ENCODE data around the gene C20orf96.

Gene C20orf96

DNA sequence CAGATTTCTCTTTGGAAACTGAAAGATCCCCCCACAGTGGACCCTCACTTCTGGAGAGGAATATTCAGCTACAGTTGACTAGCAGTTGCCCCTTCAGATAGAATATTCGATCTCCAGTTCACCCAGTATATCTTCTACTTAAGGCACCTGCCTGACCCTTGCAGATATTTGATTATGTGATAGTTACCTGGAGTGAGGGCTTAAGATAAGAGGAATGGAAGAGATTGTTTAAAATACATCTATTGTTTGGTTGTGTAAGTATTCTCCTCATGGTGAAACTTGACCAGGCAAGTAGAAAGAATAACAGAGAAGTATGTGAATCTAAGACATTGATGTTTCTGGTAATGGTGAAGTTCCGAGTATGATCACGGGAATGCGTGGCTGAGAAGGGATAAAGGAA, 5.3 kb upstream of the C20orf96 start:
- H3K9me3 ChIP-seq (ENCODE audit: control extremely low read depth in 1 of 5, control insufficient read depth in 4 of 5, insufficient read depth in 2 of 5, low read depth in 1 of 5, low read length in 4 of 5), result no peaks in the 10 kb centered on the region
- H3K27ac ChIP-seq (ENCODE audit: insufficient read depth in 1 of 2, low read depth in 1 of 2, low read length in 2 of 2, poor library complexity in 1 of 2, severe bottlenecking in 2 of 2), result no peak overlapping the region
- H3K27me3 ChIP-seq (replicated peaks in 2 of 5; ENCODE audit: control insufficient read depth in 4 of 5, insufficient read depth in 5 of 5, low read length in 4 of 5), result no peaks in the 10 kb centered on the region
- POLR2A ChIA-PET, result no interaction called here
- peaks cover 31 to 53% (median 40%) of the 10 kb centered on the region in 4 experiments for H3K4me1 ChIP-seq (ENCODE audit: control extremely low read depth in 1 of 4, control insufficient read depth in 4 of 4, insufficient read depth in 4 of 4, low read length in 3 of 4)
- H3K4me3 ChIP-seq (ENCODE audit: control insufficient read depth in 1 of 7, extremely low read depth in 1 of 7, insufficient read depth in 4 of 7, low read depth in 2 of 7, low read length in 6 of 7), result no peak overlapping the region
- CTCF ChIA-PET, result interaction anchor here (1.5 to 1.9 kb wide), 2 partner anchors 29 to 35 kb away, joined by 4 to 6 read pairs; partner anchors contain the start of gene SOX12
- WGBS (ENCODE audit: insufficient coverage), result 96% methylated on average over 3 of the region's 4 CpGs
- no peak for DNase-seq
- peaks cover 0 to 18% (median 1%) of the 10 kb centered on the region in 4 experiments for H3K36me3 ChIP-seq (ENCODE audit: control insufficient read depth in 4 of 4, insufficient read depth in 4 of 4, low read length in 3 of 4)

DNA sequence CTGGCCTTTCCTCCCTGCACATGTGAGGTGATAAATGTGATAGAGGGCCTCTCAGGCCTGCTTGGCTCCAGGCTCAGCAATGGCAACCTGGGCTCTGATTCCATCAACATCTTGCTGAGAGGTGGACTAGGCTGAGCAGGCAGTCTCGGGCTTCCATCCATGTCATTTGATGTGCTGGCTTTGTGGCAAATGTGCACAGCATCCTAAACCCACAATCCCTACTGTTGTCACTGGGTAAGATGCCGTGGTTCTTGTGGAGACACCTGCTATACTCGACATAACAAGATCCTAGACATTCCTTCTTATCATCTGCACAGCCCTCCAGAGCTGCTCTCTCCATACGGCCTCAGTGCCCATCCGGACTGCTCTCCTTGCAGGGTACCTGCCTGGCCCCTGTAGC, 4.1 kb upstream of the C20orf96 start:
- POLR2A ChIA-PET, result interaction anchor here (1.0 kb wide), 1 partner anchor 31 kb away, joined by 4 read pairs; the partner anchor contains the start of gene SOX12
- Histone ChIP-seq H3K9me3 (ENCODE audit: control extremely low read depth in 1 of 5, control insufficient read depth in 4 of 5, insufficient read depth in 2 of 5, low read depth in 1 of 5, low read length in 4 of 5) (no peaks in the 10 kb centered on the region), H3K36me3 (ENCODE audit: control insufficient read depth in 4 of 4, insufficient read depth in 4 of 4, low read length in 3 of 4) (peaks cover 0 to 6% (median under 1%) of the 10 kb centered on the region in 4 experiments), H3K4me1 (ENCODE audit: control extremely low read depth in 1 of 4, control insufficient read depth in 4 of 4, insufficient read depth in 4 of 4, low read length in 3 of 4) (peaks cover 25 to 48% (median 32%) of the 10 kb centered on the region in 4 experiments), H3K27me3 (replicated peaks in 2 of 5; ENCODE audit: control insufficient read depth in 4 of 5, insufficient read depth in 5 of 5, low read length in 4 of 5) (no peaks in the 10 kb centered on the region), H3K4me3 (ENCODE audit: control insufficient read depth in 1 of 7, extremely low read depth in 1 of 7, insufficient read depth in 4 of 7, low read depth in 2 of 7, low read length in 6 of 7) (no peak overlapping the region), H3K27ac (ENCODE audit: insufficient read depth in 1 of 2, low read depth in 1 of 2, low read length in 2 of 2, poor library complexity in 1 of 2, severe bottlenecking in 2 of 2) (no peak overlapping the region)
- DNase-seq, result no peak
- CTCF ChIA-PET, result interaction anchor here (1.7 to 2.6 kb wide), 3 partner anchors 30 to 37 kb away, joined by 5 to 8 read pairs (median 6); partner anchors contain the start of gene SOX12
- WGBS (ENCODE audit: insufficient coverage), result 93% methylated on average over 5 of the region's 5 CpGs

DNA sequence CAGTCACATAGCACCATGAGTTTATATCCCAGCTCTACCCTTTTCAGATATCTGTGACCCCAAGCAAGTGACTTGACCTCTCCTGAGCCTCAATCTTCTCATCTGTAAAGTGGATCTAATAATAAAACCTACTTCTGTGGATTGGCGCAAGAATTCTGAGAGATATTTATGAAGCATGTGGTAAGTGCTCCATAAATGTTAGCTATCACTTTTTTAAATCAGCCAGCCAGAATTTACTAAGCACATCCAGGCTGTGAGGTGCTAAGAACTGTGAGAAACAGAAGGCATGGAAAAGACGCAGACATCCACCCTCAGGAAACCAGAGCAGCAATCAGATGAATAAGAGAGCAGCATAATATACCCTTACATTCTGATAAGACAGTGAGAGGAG, 862 bp downstream of the C20orf96 start:
- Histone ChIP-seq H3K27ac (ENCODE audit: insufficient read depth in 1 of 2, low read depth in 1 of 2, low read length in 2 of 2, poor library complexity in 1 of 2, severe bottlenecking in 2 of 2) (peak overlapping the region; percentile 52 to 83), H3K4me3 (ENCODE audit: control insufficient read depth in 1 of 7, extremely low read depth in 1 of 7, insufficient read depth in 4 of 7, low read depth in 2 of 7, low read length in 6 of 7) (peak overlapping the region; percentile 75 to 93 (median 88)), H3K27me3 (replicated peaks in 2 of 5; ENCODE audit: control insufficient read depth in 4 of 5, insufficient read depth in 5 of 5, low read length in 4 of 5) (no peaks in the 10 kb centered on the region), H3K4me1 (ENCODE audit: control extremely low read depth in 1 of 4, control insufficient read depth in 4 of 4, insufficient read depth in 4 of 4, low read length in 3 of 4) (peaks cover 14 to 27% (median 21%) of the 10 kb centered on the region in 4 experiments), H3K9me3 (ENCODE audit: control extremely low read depth in 1 of 5, control insufficient read depth in 4 of 5, insufficient read depth in 2 of 5, low read depth in 1 of 5, low read length in 4 of 5) (no peaks in the 10 kb centered on the region), H3K36me3 (ENCODE audit: control insufficient read depth in 4 of 4, insufficient read depth in 4 of 4, low read length in 3 of 4) (peaks cover 2 to 6% (median 3%) of the 10 kb centered on the region in 4 experiments)
- CTCF ChIA-PET, result interaction anchor here (1.0 to 1.7 kb wide), 2 partner anchors 12 to 41 kb away, joined by 5 read pairs; no protein-coding TSS in a partner anchor
- POLR2A ChIA-PET, result no interaction called here
- 0% methylated on average over 1 of the region's 2 CpGs for WGBS (ENCODE audit: insufficient coverage)
- peak in 1 of 3 donors; percentile 44 for DNase-seq

- peak overlapping the region in 5 of 7 experiments; percentile 8 to 93 (median 87) for H3K4me3 ChIP-seq (ENCODE audit: control insufficient read depth in 1 of 7, extremely low read depth in 1 of 7, insufficient read depth in 4 of 7, low read depth in 2 of 7, low read length in 6 of 7)
- peaks cover 14 to 27% (median 21%) of the 10 kb centered on the region in 4 experiments for H3K4me1 ChIP-seq (ENCODE audit: control extremely low read depth in 1 of 4, control insufficient read depth in 4 of 4, insufficient read depth in 4 of 4, low read length in 3 of 4)
- no peak overlapping the region for H3K27ac ChIP-seq (ENCODE audit: insufficient read depth in 1 of 2, low read depth in 1 of 2, low read length in 2 of 2, poor library complexity in 1 of 2, severe bottlenecking in 2 of 2)
- CTCF ChIA-PET, result interaction anchor here (0.5 to 1.7 kb wide), 3 partner anchors 11 to 76 kb away, joined by 3 to 5 read pairs (median 5); no protein-coding TSS in a partner anchor
- peaks cover 2 to 6% (median 4%) of the 10 kb centered on the region in 4 experiments for H3K36me3 ChIP-seq (ENCODE audit: control insufficient read depth in 4 of 4, insufficient read depth in 4 of 4, low read length in 3 of 4)
- WGBS (ENCODE audit: insufficient coverage), result 100% methylated on average over 1 of the region's 3 CpGs
- DNase-seq, result peak in 1 of 3 donors; percentile 8
- no peaks in the 10 kb centered on the region for H3K27me3 ChIP-seq (replicated peaks in 2 of 5; ENCODE audit: control insufficient read depth in 4 of 5, insufficient read depth in 5 of 5, low read length in 4 of 5)
- no peaks in the 10 kb centered on the region for H3K9me3 ChIP-seq (ENCODE audit: control extremely low read depth in 1 of 5, control insufficient read depth in 4 of 5, insufficient read depth in 2 of 5, low read depth in 1 of 5, low read length in 4 of 5)
- POLR2A ChIA-PET, result no interaction called here
Observed at GRCh38 chr20:288956-289692, 1.4 kb downstream of the C20orf96 start.

DNA sequence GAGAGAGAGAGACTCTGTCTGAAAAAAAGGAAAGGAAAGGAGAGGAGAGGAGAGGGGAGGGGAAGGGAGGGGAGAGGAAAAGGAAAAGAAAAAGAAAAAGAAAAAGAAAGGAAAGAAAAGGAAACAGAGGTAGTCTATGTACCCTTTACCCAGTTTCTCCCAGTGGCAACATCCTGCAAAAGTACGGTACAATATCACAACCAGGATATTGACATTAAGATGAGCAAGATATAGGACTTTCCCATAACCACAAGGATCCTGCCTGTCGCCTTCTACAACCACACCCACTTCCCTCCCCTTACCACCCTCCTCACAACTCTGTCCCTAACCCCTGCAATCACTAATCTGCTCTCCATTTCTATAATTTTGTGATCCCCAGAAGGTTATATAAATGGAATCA, 4.0 kb downstream of the C20orf96 start:
- Histone ChIP-seq H3K27ac (ENCODE audit: insufficient read depth in 1 of 2, low read depth in 1 of 2, low read length in 2 of 2, poor library complexity in 1 of 2, severe bottlenecking in 2 of 2) (no peak overlapping the region), H3K36me3 (ENCODE audit: control insufficient read depth in 4 of 4, insufficient read depth in 4 of 4, low read length in 3 of 4) (peaks cover 10 to 22% (median 17%) of the 10 kb centered on the region in 4 experiments), H3K4me1 (ENCODE audit: control extremely low read depth in 1 of 4, control insufficient read depth in 4 of 4, insufficient read depth in 4 of 4, low read length in 3 of 4) (peaks cover 8 to 20% (median 13%) of the 10 kb centered on the region in 4 experiments), H3K9me3 (ENCODE audit: control extremely low read depth in 1 of 5, control insufficient read depth in 4 of 5, insufficient read depth in 2 of 5, low read depth in 1 of 5, low read length in 4 of 5) (no peaks in the 10 kb centered on the region), H3K4me3 (ENCODE audit: control insufficient read depth in 1 of 7, extremely low read depth in 1 of 7, insufficient read depth in 4 of 7, low read depth in 2 of 7, low read length in 6 of 7) (no peak overlapping the region), H3K27me3 (replicated peaks in 2 of 5; ENCODE audit: control insufficient read depth in 4 of 5, insufficient read depth in 5 of 5, low read length in 4 of 5) (no peaks in the 10 kb centered on the region)
- no peak for DNase-seq
- ChIA-PET CTCF (no interaction called here), POLR2A (no interaction called here)
- 21% methylated on average over 2 of the region's 2 CpGs for WGBS (ENCODE audit: insufficient coverage)

GRCh38 chr20:284172-284571, 6.4 kb downstream of the C20orf96 start:
- peaks cover 0 to 1% (median under 1%) of the 10 kb centered on the region in 4 experiments for H3K4me1 ChIP-seq (ENCODE audit: control extremely low read depth in 1 of 4, control insufficient read depth in 4 of 4, insufficient read depth in 4 of 4, low read length in 3 of 4)
- H3K27ac ChIP-seq (ENCODE audit: insufficient read depth in 1 of 2, low read depth in 1 of 2, low read length in 2 of 2, poor library complexity in 1 of 2, severe bottlenecking in 2 of 2), result no peak overlapping the region
- DNase-seq, result no peak
- WGBS (ENCODE audit: insufficient coverage), result 68% methylated on average over 3 of the region's 3 CpGs
- H3K4me3 ChIP-seq (ENCODE audit: control insufficient read depth in 1 of 7, extremely low read depth in 1 of 7, insufficient read depth in 4 of 7, low read depth in 2 of 7, low read length in 6 of 7), result no peak overlapping the region
- ChIA-PET CTCF (interaction anchor here (1.2 kb wide), 1 partner anchor 18 kb away, joined by 3 read pairs; no protein-coding TSS in a partner anchor), POLR2A (no interaction called here)
- H3K36me3 ChIP-seq (ENCODE audit: control insufficient read depth in 4 of 4, insufficient read depth in 4 of 4, low read length in 3 of 4), result peaks cover 12 to 34% (median 28%) of the 10 kb centered on the region in 4 experiments
- no peaks in the 10 kb centered on the region for H3K27me3 ChIP-seq (replicated peaks in 2 of 5; ENCODE audit: control insufficient read depth in 4 of 5, insufficient read depth in 5 of 5, low read length in 4 of 5)
- H3K9me3 ChIP-seq (ENCODE audit: control extremely low read depth in 1 of 5, control insufficient read depth in 4 of 5, insufficient read depth in 2 of 5, low read depth in 1 of 5, low read length in 4 of 5), result no peaks in the 10 kb centered on the region

Data from common myeloid progenitor, CD34-positive (primary cell).